Panc1 (cell line): ENCODE results near the gene FHAD1. TPM values are rescaled to one million over a fixed set of nuclear protein-coding genes. Genes with fewer than 3 reads are reported as not detected.

ENCODE experiments used
- ATAC-seq: fragments of 200-7000 bp; cut with Tn5 transposase; 2 replicates; pipeline ENCODE4 v1.9.1; 2020; ENCODE audit warnings: mild to moderate bottlenecking, moderate library complexity
- BruUV-seq: library from RNA; stranded (reverse); fragments of 400-500 nt; replicated peaks from 2 replicates; lab custom pipeline; 2021; lab: Mats Ljungman, UMichigan
- CTCF ChIA-PET: fragments of 300-600 bp; sonication (Branson Sonifier 250); formaldehyde crosslinking; loops from one replicate; lab custom pipeline; 2022; ENCODE audit warnings: antibody characterized with exemption; lab: Charles Lee
- POLR2A ChIA-PET: fragments of 300-600 bp; sonication (Branson Sonifier 250); formaldehyde crosslinking; loops from one replicate; lab custom pipeline; 2022; ENCODE audit warnings: antibody characterized with exemption; lab: Charles Lee
- DNase-seq: peaks from one replicate; pipeline ENCODE4 v3.0.0-alpha.2; 2010; ENCODE audit warnings: low read depth, low spot score
- H3K27ac ChIP-seq: 2 replicates; pipeline ENCODE4 v1.5.1; 2011; ENCODE audit warnings: mild to moderate bottlenecking, low read length, inconsistent platforms
- H3K27me3 ChIP-seq: fragments of 200-500 bp; sonication (Bioruptor generic); 2 replicates; pipeline ENCODE4 v1.6.0; 2014; ENCODE audit warnings: low read length, inconsistent platforms; ENCODE audit not compliant: control insufficient read depth, insufficient read depth
- H3K36me3 ChIP-seq: fragments of 200-500 bp; sonication (Bioruptor generic); 2 replicates; pipeline ENCODE4 v1.5.1; 2014; ENCODE audit warnings: inconsistent platforms, mild to moderate bottlenecking, low read length, moderate library complexity; ENCODE audit not compliant: control insufficient read depth, insufficient read depth
- H3K4me1 ChIP-seq: 2 replicates; pipeline ENCODE4 v1.5.1; 2011; ENCODE audit warnings: inconsistent platforms, mild to moderate bottlenecking, low read length, moderate library complexity; ENCODE audit not compliant: control insufficient read depth, insufficient read depth
- H3K4me3 ChIP-seq, 2 experiments: 2 replicates each; pipeline ENCODE4 v1.5.1; 2011 to 2012; ENCODE audit warnings: low read depth in 2 of 2, low read length in 2 of 2, mild to moderate bottlenecking in 2 of 2, inconsistent platforms in 1 of 2, moderate library complexity in 1 of 2
- H3K9me3 ChIP-seq: fragments of 200-500 bp; sonication (Bioruptor generic); 2 replicates; pipeline ENCODE4 v1.5.1; 2014; ENCODE audit warnings: low read depth, mild to moderate bottlenecking, inconsistent platforms, low read length, moderate library complexity; ENCODE audit not compliant: control insufficient read depth, insufficient read depth
- POLR2AphosphoS5 ChIP-seq: IDR thresholded peaks from 2 replicates; pipeline ENCODE4 v1.6.1; 2012; ENCODE audit warnings: mild to moderate bottlenecking, low read depth, low read length, moderate library complexity
- REST ChIP-seq, 2 experiments: IDR thresholded peaks; 2 replicates each; pipeline ENCODE4 v1.6.1; 2011 to 2012; ENCODE audit warnings: low read depth in 2 of 2, control low read depth in 1 of 2, low read length in 1 of 2, mild to moderate bottlenecking in 1 of 2, moderate library complexity in 1 of 2; ENCODE audit not compliant: insufficient read depth in 1 of 2
- SIN3A ChIP-seq: IDR thresholded peaks from 2 replicates; pipeline ENCODE4 v1.6.1; 2012; ENCODE audit warnings: low read depth, mild to moderate bottlenecking, low read length, moderate library complexity, borderline replicate concordance; ENCODE audit not compliant: insufficient read depth
- TCF7L2 ChIP-seq: IDR thresholded peaks from 2 replicates; pipeline ENCODE4 v1.6.1; 2011; ENCODE audit warnings: mild to moderate bottlenecking, low read depth, low read length, inconsistent platforms
- in situ Hi-C: cut with HindIII; loops from 2 replicates; pipeline ENCODE4 v1.10.0; 2016; ENCODE audit warnings: low sequenced_read_pairs, low pct_unique_long_range_greater_than_20kb
- intact Hi-C: fragments of 100-400 bp; cut with micrococcal nuclease; formaldehyde crosslinking; loops from one replicate; pipeline ENCODE4 v1.10.0; 2022; ENCODE audit not compliant: unreplicated experiment
- total RNA-seq: library from RNA; stranded (reverse); gene quantifications from one replicate; pipeline ENCODE4 v1.2.1, GENCODE V29; 2021; ENCODE audit not compliant: unreplicated experiment
- TF ChIP-seq, protein P1 (sequence below): fragments of 450-650 bp; IDR thresholded peaks from 2 replicates; pipeline ENCODE4 v1.5.1; 2017; ENCODE audit warnings: mild to moderate bottlenecking

Gene FHAD1
- total RNA-seq, 1 experiment from 2014 or later = 0.23 TPM

DNA sequence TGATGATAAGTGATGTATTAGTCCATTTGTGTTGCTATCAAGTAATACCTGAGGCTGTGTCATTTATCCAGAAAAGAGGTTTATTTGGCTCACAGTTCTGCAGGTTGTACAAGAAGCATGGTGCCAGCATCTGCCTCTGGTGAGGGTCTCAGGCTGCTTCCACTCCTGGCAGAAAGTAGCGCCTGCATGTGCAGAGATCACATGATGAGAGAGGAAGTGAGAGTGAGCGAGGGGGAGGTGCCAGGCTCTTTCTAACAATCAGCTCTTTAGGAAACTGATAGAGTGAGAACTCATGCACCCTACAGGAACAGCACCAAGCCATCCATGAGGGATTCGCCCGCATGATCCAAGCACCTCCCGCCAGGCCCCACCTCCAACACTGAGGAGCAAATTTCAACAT lies 2.2 kb upstream of the FHAD1 start:
- intact Hi-C loops = no loop called here
- TF ChIP-seq TCF7L2 = no peak
- ChIA-PET POLR2A (interaction anchor here (0.5 kb wide), 1 partner anchor 24 kb away, joined by 3 read pairs; no protein-coding TSS in a partner anchor), CTCF (no interaction called here)
- no TSS peak for BruUV-seq
- Histone ChIP-seq H3K9me3 (no peaks in the 10 kb centered on the region), H3K4me3 (no peak overlapping the region), H3K27ac (no peak overlapping the region), H3K4me1 (no peaks in the 10 kb centered on the region; the same call in 1 of the 2 replicates), H3K36me3 (no peaks in the 10 kb centered on the region), H3K27me3 (no peaks in the 10 kb centered on the region; the same call in none of the 2 replicates)
- ATAC-seq (no peak), DNase-seq (no peak)
- in situ Hi-C loops = no loop called here

DNA sequence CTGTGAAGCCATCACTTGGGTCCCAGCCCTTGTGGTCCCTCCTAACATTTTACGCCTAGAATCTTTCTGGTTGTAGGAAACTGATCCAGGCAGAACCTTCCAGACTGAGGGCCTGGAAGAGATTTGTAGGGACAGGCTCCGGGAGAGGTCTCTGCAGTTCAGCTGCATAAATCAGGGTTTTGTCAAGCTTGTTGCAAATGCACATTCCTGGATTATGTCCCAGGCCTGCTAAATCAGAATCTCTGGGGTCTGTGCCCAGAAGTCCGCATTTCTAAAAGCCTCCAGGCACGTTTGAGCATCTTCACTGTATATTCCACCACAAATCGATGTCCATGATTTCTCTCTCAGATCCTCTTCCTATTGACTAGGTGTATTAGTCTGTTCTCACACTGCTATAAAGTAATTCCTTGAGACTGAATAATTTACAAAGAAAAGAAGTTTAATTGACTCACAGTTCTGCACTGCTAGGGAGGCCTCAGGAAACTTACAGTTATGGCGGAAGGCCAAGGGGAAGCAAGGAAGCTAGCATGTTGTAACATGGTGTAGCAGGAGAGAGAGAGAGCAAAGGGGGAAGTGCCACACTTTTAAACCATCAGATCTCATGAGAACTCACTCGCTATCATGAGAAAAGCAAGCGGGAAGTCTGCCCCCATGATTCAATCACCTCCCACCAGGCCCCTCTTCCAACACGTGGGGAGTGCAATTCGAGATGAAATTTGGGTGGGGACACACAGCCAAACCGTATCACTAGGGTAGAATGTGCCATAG lies 1.2 kb upstream of the FHAD1 start:
- ATAC-seq = no peak
- in situ Hi-C loops (no loop called here), intact Hi-C loops (no loop called here)
- DNase-seq = no peak
- H3K9me3 ChIP-seq = no peaks in the 10 kb centered on the region
- no peak for TF ChIP-seq SIN3A
- TF ChIP-seq POLR2AphosphoS5 = no peak
- TF ChIP-seq, protein P1, sequence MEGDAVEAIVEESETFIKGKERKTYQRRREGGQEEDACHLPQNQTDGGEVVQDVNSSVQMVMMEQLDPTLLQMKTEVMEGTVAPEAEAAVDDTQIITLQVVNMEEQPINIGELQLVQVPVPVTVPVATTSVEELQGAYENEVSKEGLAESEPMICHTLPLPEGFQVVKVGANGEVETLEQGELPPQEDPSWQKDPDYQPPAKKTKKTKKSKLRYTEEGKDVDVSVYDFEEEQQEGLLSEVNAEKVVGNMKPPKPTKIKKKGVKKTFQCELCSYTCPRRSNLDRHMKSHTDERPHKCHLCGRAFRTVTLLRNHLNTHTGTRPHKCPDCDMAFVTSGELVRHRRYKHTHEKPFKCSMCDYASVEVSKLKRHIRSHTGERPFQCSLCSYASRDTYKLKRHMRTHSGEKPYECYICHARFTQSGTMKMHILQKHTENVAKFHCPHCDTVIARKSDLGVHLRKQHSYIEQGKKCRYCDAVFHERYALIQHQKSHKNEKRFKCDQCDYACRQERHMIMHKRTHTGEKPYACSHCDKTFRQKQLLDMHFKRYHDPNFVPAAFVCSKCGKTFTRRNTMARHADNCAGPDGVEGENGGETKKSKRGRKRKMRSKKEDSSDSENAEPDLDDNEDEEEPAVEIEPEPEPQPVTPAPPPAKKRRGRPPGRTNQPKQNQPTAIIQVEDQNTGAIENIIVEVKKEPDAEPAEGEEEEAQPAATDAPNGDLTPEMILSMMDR = no peak
- no peak for TF ChIP-seq REST (IDR thresholded peaks at IDR 0.05; ENCODE audit: insufficient read depth in 1 of 2, low read depth in 2 of 2, low read length in 1 of 2)
- TF ChIP-seq TCF7L2 = no peak
- H3K27ac ChIP-seq = no peak overlapping the region
- BruUV-seq = no TSS peak
- CTCF ChIA-PET = no interaction called here
- H3K4me1 ChIP-seq = no peaks in the 10 kb centered on the region; the same call in 1 of the 2 replicates
- H3K27me3 ChIP-seq = no peaks in the 10 kb centered on the region; the same call in none of the 2 replicates
- H3K4me3 ChIP-seq = no peak overlapping the region
- H3K36me3 ChIP-seq = no peaks in the 10 kb centered on the region
- POLR2A ChIA-PET = no interaction called here

GRCh38 chr1:15248216-15248615 lies 1.2 kb downstream of the FHAD1 start:
- Histone ChIP-seq H3K4me1 (no peaks in the 10 kb centered on the region; the same call in 1 of the 2 replicates), H3K9me3 (no peaks in the 10 kb centered on the region), H3K27me3 (no peaks in the 10 kb centered on the region; the same call in none of the 2 replicates), H3K27ac (no peak overlapping the region), H3K4me3 (no peak overlapping the region), H3K36me3 (no peaks in the 10 kb centered on the region)
- CTCF ChIA-PET = interaction anchor here (1.3 kb wide), 1 partner anchor 24 kb away, joined by 3 read pairs; no protein-coding TSS in a partner anchor
- no TSS peak for BruUV-seq
- in situ Hi-C loops (no loop called here), intact Hi-C loops (no loop called here)
- ATAC-seq (no peak), DNase-seq (no peak)
- TF ChIP-seq, protein P1 = no peak
- TF ChIP-seq POLR2AphosphoS5 (no peak), REST (IDR thresholded peaks at IDR 0.05; ENCODE audit: insufficient read depth in 1 of 2, low read depth in 2 of 2, low read length in 1 of 2) (no peak), TCF7L2 (no peak), SIN3A (no peak)
- POLR2A ChIA-PET = interaction anchor here (0.6 kb wide), 1 partner anchor 1841 kb away, joined by 3 read pairs; no protein-coding TSS in a partner anchor
